OCI-LY3 (cell line): ENCODE results near the gene CLIP2.

Experiments
- CTCF ChIP-seq: fragments of 200-600, 300-600 bp; sonication (generic); IDR thresholded peaks from 2 replicates; pipeline ENCODE4 v1.5.1; 2014; ENCODE audit warnings: antibody characterized with exemption, low read length, low read depth
- EZH2phosphoT487 ChIP-seq: fragments of 200-600 bp; shearing (Covaris generic); IDR thresholded peaks from 2 replicates; pipeline ENCODE4 v1.6.1; 2018; ENCODE audit warnings: antibody characterized with exemption, mixed run types, low read depth

- TF ChIP-seq CTCF (no peak), EZH2phosphoT487 (no peak)
Measured at GRCh38 chr7:74272305-74273038, 16.7 kb upstream of the CLIP2 start.
